Fibroblast of the aortic adventitia (primary cell): ENCODE measurements around the gene MEP1A. TPM values are rescaled to one million over a fixed set of nuclear protein-coding genes. Genes with fewer than 3 reads are reported as not detected.

Experiments
- DNase-seq: peaks from one replicate; pipeline ENCODE4 v3.0.0-alpha.2; 2010; ENCODE audit warnings: low read depth
- H3K4me3 ChIP-seq: 2 replicates; pipeline ENCODE4 v1.5.1; 2011; ENCODE audit warnings: low read depth, mild to moderate bottlenecking, control low read depth, low read length, moderate library complexity
- CTCF ChIP-seq: IDR thresholded peaks from 2 replicates; pipeline ENCODE4 v1.5.1; 2011; ENCODE audit warnings: mild to moderate bottlenecking, low read length, control low read depth, inconsistent platforms; ENCODE audit not compliant: insufficient read depth
- total RNA-seq: library from RNA; depleted of rRNA; stranded (reverse); fragments of >200 nt; gene quantifications from 2 replicates; pipeline ENCODE4 v1.2.3, GENCODE V29; 2012; ENCODE audit warnings: low replicate concordance

Gene MEP1A
- total RNA-seq, 1 donor = not detected

DNA sequence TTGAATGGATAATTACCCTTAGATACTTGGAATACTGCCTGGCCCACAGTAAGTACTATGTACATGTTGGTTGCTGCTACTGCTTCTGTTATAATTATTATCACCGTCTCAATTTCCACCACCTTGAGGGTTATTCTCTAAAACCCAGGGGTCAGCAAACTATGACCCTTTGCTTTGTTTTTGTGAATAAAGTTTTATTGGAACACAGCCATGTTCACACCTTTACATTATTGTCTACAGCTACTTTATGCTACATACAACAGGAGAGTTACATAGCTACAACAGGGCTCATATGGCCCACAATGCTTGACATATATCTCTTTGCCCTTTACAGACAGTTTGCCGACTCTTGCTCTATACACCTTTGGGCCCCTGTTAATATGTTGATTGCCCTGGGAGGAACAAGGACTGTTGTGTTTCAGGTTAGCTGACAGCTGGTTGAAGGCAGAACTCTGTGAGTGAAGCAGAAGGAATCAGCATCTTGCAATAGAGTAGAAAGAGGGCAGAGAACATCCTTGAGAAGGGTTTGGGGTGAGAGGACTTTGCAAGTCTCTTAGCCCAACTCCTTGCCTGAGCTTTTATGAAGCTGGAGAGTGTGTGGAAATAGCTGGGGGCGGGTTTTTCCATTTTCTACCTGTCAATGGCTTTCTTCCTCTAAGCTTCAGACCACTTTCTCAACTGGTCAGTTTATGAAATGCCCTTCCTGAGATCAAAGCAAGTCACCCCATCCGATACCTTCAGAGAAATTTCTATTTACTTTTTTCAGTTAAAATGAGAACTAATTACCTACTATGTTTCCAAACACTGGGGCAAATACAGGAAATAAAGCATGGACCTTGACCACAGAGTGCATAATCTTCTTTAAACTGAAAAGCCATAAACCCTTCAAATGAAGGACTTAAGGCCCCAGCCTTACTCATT is 3.5 kb upstream of the MEP1A start:
- TF ChIP-seq CTCF = no peak
- DNase-seq = no peak
- no peak overlapping the region for H3K4me3 ChIP-seq

DNA sequence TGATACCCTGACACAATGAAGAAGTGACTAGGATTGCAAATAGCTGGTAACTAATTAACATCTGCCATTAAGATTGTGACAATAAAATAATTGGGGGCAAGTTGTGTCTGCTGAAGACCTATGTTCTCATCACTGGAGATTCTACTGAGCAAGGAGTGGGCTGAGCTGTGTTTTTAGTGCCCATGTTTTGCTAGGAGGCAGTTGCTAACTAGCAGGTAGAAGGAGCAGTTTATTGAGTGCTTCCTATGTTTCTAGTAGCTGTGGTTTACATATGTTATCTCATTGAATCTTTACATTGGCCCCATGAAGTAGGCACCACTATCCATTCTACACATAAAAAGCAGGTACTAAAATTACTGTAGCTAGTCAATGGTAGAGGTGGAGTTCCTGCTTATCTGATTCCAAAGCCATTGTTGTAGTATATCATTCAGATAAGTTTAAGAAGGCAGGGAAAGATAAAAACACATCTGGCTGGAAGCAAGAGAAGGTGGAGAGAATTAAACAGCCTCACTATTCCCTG is 2.8 kb upstream of the MEP1A start:
- no peak for DNase-seq
- no peak for TF ChIP-seq CTCF
- no peak overlapping the region for H3K4me3 ChIP-seq

- no peak for DNase-seq
- TF ChIP-seq CTCF = no peak
- H3K4me3 ChIP-seq = no peak overlapping the region
Observed at GRCh38 chr6:46792635-46793034, 554 bp upstream of the MEP1A start.

- no peak for TF ChIP-seq CTCF
- DNase-seq = no peak
- no peak overlapping the region for H3K4me3 ChIP-seq
Observed at GRCh38 chr6:46794068-46794467, 879 bp downstream of the MEP1A start.

GRCh38 chr6:46795816-46796215 is 2.6 kb downstream of the MEP1A start:
- no peak for TF ChIP-seq CTCF
- no peak overlapping the region for H3K4me3 ChIP-seq
- DNase-seq = no peak

DNA sequence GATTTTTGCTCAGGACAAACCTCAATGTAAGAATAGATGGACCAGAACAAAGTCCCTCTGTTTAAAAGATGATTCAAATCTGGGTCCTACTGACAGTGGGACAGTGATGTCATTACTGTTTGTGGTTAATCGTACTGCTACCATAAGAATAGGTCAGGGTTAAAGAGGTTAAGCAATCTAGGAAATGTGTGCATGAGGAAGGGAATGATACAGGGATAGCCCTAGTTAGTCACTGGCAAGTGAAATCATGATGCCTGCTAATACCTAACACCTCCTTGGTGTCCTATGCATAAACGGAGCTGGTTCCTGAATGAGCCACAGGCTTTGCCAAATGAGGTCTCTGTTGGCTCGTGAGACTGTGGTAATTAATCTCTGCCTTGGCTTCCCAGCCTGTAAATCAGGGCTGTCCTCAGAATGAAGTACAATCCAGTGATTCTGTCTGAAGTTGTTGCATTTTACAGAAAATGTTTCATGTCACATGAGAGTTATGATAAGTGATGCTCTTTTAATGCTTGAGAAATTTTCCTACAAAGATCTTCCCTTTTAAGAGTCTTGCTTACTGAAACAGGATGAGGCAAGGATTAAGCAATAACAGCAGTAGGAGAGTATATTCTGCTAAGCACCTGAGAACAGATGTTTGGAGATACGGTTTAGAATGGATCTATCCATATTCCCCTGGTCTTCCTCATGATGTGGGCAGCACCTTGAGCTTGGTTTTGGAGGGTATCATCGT is 3.8 kb downstream of the MEP1A start:
- DNase-seq = no peak
- H3K4me3 ChIP-seq = no peak overlapping the region
- TF ChIP-seq CTCF = no peak
